ENCODE measurements around the gene RPL3.

The RPL3 gene

GRCh38 chr22:39317084-39317774, 2.2 kb downstream of the RPL3 start:
- no peak for TF ChIP-seq SIN3A (IDR thresholded peaks at IDR 0.05; ENCODE audit: borderline replicate concordance, insufficient read depth, low read length)
- peak; percentile 30; the same call in 1 of the 2 replicates for TF ChIP-seq POLR2AphosphoS5 (IDR thresholded peaks at IDR 0.05; ENCODE audit: low read depth, low read length)

- TF ChIP-seq, protein P1, sequence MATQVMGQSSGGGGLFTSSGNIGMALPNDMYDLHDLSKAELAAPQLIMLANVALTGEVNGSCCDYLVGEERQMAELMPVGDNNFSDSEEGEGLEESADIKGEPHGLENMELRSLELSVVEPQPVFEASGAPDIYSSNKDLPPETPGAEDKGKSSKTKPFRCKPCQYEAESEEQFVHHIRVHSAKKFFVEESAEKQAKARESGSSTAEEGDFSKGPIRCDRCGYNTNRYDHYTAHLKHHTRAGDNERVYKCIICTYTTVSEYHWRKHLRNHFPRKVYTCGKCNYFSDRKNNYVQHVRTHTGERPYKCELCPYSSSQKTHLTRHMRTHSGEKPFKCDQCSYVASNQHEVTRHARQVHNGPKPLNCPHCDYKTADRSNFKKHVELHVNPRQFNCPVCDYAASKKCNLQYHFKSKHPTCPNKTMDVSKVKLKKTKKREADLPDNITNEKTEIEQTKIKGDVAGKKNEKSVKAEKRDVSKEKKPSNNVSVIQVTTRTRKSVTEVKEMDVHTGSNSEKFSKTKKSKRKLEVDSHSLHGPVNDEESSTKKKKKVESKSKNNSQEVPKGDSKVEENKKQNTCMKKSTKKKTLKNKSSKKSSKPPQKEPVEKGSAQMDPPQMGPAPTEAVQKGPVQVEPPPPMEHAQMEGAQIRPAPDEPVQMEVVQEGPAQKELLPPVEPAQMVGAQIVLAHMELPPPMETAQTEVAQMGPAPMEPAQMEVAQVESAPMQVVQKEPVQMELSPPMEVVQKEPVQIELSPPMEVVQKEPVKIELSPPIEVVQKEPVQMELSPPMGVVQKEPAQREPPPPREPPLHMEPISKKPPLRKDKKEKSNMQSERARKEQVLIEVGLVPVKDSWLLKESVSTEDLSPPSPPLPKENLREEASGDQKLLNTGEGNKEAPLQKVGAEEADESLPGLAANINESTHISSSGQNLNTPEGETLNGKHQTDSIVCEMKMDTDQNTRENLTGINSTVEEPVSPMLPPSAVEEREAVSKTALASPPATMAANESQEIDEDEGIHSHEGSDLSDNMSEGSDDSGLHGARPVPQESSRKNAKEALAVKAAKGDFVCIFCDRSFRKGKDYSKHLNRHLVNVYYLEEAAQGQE (IDR thresholded peaks at IDR 0.05; ENCODE audit: insufficient read depth in 1 of 2, low read depth in 2 of 2, low read length in 2 of 2), result no peak
- TF ChIP-seq FOXP2 (optimal IDR thresholded peaks at IDR 0.05; ENCODE audit: borderline replicate concordance, extremely low read depth, extremely low read length, insufficient read depth) (no peak), SIN3A (IDR thresholded peaks at IDR 0.05; ENCODE audit: borderline replicate concordance, insufficient read depth, low read length) (no peak), TAF1 (IDR thresholded peaks at IDR 0.05; ENCODE audit: borderline replicate concordance, insufficient read depth, low read length) (no peak), POLR2AphosphoS5 (IDR thresholded peaks at IDR 0.05; ENCODE audit: low read depth, low read length) (no peak; the same call in none of the 2 replicates)
Measured at GRCh38 chr22:39316440-39317083, 2.9 kb downstream of the RPL3 start.

GRCh38 chr22:39315389-39315788, 4.0 kb downstream of the RPL3 start:
- TF ChIP-seq FOXP2 (optimal IDR thresholded peaks at IDR 0.05; ENCODE audit: borderline replicate concordance, extremely low read depth, extremely low read length, insufficient read depth), result no peak
- no peak for TF ChIP-seq TAF1 (IDR thresholded peaks at IDR 0.05; ENCODE audit: borderline replicate concordance, insufficient read depth, low read length)
- no peak for TF ChIP-seq SIN3A (IDR thresholded peaks at IDR 0.05; ENCODE audit: borderline replicate concordance, insufficient read depth, low read length)
- no peak for TF ChIP-seq POLR2AphosphoS5 (IDR thresholded peaks at IDR 0.05; ENCODE audit: low read depth, low read length)
- TF ChIP-seq, protein P1 (IDR thresholded peaks at IDR 0.05; ENCODE audit: insufficient read depth in 1 of 2, low read depth in 2 of 2, low read length in 2 of 2), result no peak

- TF ChIP-seq, protein P1 (IDR thresholded peaks at IDR 0.05; ENCODE audit: insufficient read depth in 1 of 2, low read depth in 2 of 2, low read length in 2 of 2), result no peak
- 0 out of 2 replicates have a peak, but pooled peaks have one; percentile 34 for TF ChIP-seq POLR2AphosphoS5 (IDR thresholded peaks at IDR 0.05; ENCODE audit: low read depth, low read length)
- no peak for TF ChIP-seq TAF1 (IDR thresholded peaks at IDR 0.05; ENCODE audit: borderline replicate concordance, insufficient read depth, low read length)
- TF ChIP-seq FOXP2 (optimal IDR thresholded peaks at IDR 0.05; ENCODE audit: borderline replicate concordance, extremely low read depth, extremely low read length, insufficient read depth), result no peak
- no peak for TF ChIP-seq SIN3A (IDR thresholded peaks at IDR 0.05; ENCODE audit: borderline replicate concordance, insufficient read depth, low read length)
Measured at GRCh38 chr22:39314251-39314971, 5.0 kb downstream of the RPL3 start.

- TF ChIP-seq POLR2AphosphoS5 (IDR thresholded peaks at IDR 0.05; ENCODE audit: low read depth, low read length), result no peak; the same call in 1 of the 2 replicates
- TF ChIP-seq FOXP2 (optimal IDR thresholded peaks at IDR 0.05; ENCODE audit: borderline replicate concordance, extremely low read depth, extremely low read length, insufficient read depth), result no peak
- no peak for TF ChIP-seq TAF1 (IDR thresholded peaks at IDR 0.05; ENCODE audit: borderline replicate concordance, insufficient read depth, low read length)
- TF ChIP-seq, protein P1 (IDR thresholded peaks at IDR 0.05; ENCODE audit: insufficient read depth in 1 of 2, low read depth in 2 of 2, low read length in 2 of 2), result no peak
- no peak for TF ChIP-seq SIN3A (IDR thresholded peaks at IDR 0.05; ENCODE audit: borderline replicate concordance, insufficient read depth, low read length)
Measured at GRCh38 chr22:39313258-39314001, 6.0 kb downstream of the RPL3 start.
